B cell (primary cell): ENCODE measurements around the gene ITPKB. TPM values are rescaled to one million over a fixed set of nuclear protein-coding genes. Genes with fewer than 3 reads are reported as not detected.

ENCODE experiments used
- ATAC-seq: fragments of 200-7000 bp; cut with Tn5 transposase; one replicate; pipeline ENCODE4 v1.10.0; 2021; ENCODE audit warnings: low read depth, mild to moderate bottlenecking, moderate number of reproducible peaks, moderate library complexity
- CTCF ChIA-PET: fragments of 350-600 bp; sonication (Branson Sonifier 250); formaldehyde crosslinking; loops from one replicate; lab custom pipeline; 2021; ENCODE audit warnings: antibody characterized with exemption, inconsistent platforms; lab: Charles Lee
- POLR2A ChIA-PET: fragments of 350-600 bp; sonication (Branson Sonifier 250); formaldehyde crosslinking; loops from one replicate; lab custom pipeline; 2021; ENCODE audit warnings: antibody characterized with exemption; lab: Charles Lee
- DNase-seq: peaks from one replicate; pipeline ENCODE4 v3.0.0; 2013
- H2AFZ ChIP-seq: 2 replicates; pipeline ENCODE4 v1.6.1; 2012; ENCODE audit warnings: mild to moderate bottlenecking, low read depth, low read length; ENCODE audit not compliant: insufficient read depth, poor library complexity, severe bottlenecking
- H3K27ac ChIP-seq, 2 donors: 1 replicate in 1 of 2; 2 replicates in 1 of 2; pipeline ENCODE4 v1.5.1; 2012 to 2013; ENCODE audit warnings: low read length in 2 of 2, mild to moderate bottlenecking in 2 of 2, moderate library complexity in 1 of 2
- H3K27me3 ChIP-seq, 4 experiments: fragments of 200-600 bp in 1 of 4; sonication (generic) in 1 of 4; replicated peaks in 1 of 4; 1 replicate in 2 of 4; 2 replicates in 2 of 4; pipeline versions ENCODE4 v1.6.1 to v1.7.0; 2013 to 2016; ENCODE audit warnings: low read length in 3 of 4, mild to moderate bottlenecking in 2 of 4, mixed read lengths in 1 of 4, moderate library complexity in 1 of 4; ENCODE audit not compliant: insufficient read depth in 4 of 4, control insufficient read depth in 3 of 4; ENCODE audit errors: control extremely low read depth in 1 of 4
- H3K36me3 ChIP-seq, 2 experiments: replicated peaks in 1 of 2; 1 replicate in 1 of 2; 2 replicates in 1 of 2; pipeline versions ENCODE4 v1.6.1 to v1.7.1; 2013; ENCODE audit warnings: low read length in 1 of 2; ENCODE audit not compliant: insufficient read depth in 2 of 2, control insufficient read depth in 1 of 2; ENCODE audit errors: control extremely low read depth in 1 of 2, extremely low read depth in 1 of 2
- H3K4me1 ChIP-seq, 2 donors: fragments of 200-600 bp in 1 of 2; sonication (generic) in 1 of 2; 1 replicate in 1 of 2; 2 replicates in 1 of 2; pipeline versions ENCODE4 v1.5.1 to v1.6.1; 2013 to 2017; ENCODE audit warnings: low read length in 2 of 2; ENCODE audit not compliant: control insufficient read depth in 2 of 2, insufficient read depth in 2 of 2
- H3K4me2 ChIP-seq: replicated peaks from 2 replicates; pipeline ENCODE3; 2012; ENCODE audit warnings: mild to moderate bottlenecking, low read depth, low read length; ENCODE audit not compliant: poor library complexity, severe bottlenecking
- H3K4me3 ChIP-seq, 5 experiments: fragments of 200-600 bp in 1 of 5; sonication (generic) in 1 of 5; 1 replicate in 3 of 5; 2 replicates in 2 of 5; pipeline versions ENCODE4 v1.5.1 to v1.7.0; 2011 to 2016; ENCODE audit warnings: low read length in 4 of 5, mild to moderate bottlenecking in 4 of 5, low read depth in 2 of 5, control low read depth in 1 of 5, moderate library complexity in 1 of 5; ENCODE audit not compliant: insufficient read depth in 1 of 5; ENCODE audit errors: control extremely low read depth in 1 of 5, extremely low read depth in 1 of 5
- H3K79me2 ChIP-seq: fragments of 200-600 bp; sonication (generic); one replicate; pipeline ENCODE4 v1.6.0; 2016; ENCODE audit warnings: low read length; ENCODE audit not compliant: control insufficient read depth, insufficient read depth
- H3K9ac ChIP-seq: fragments of 200-600 bp; sonication (generic); 2 replicates; pipeline ENCODE4 v1.6.1; 2017; ENCODE audit warnings: mild to moderate bottlenecking, low read length, moderate library complexity
- H3K9me3 ChIP-seq, 3 donors: one replicate each; pipeline versions ENCODE4 v1.6.1 to v1.7.1; 2013; ENCODE audit warnings: low read length in 2 of 3; ENCODE audit not compliant: control insufficient read depth in 2 of 3, insufficient read depth in 1 of 3; ENCODE audit errors: control extremely low read depth in 1 of 3
- H4K20me1 ChIP-seq: 2 replicates; pipeline ENCODE4 v1.6.0; 2012; ENCODE audit warnings: mild to moderate bottlenecking, low read length; ENCODE audit not compliant: insufficient read depth, control insufficient read depth, poor library complexity, severe bottlenecking
- H3K27ac Mint-ChIP-seq: one replicate; pipeline ENCODE4 v1.8.0; 2021; ENCODE audit warnings: mixed read lengths
- H3K27me3 Mint-ChIP-seq: one replicate; pipeline ENCODE4 v1.8.0; 2021; ENCODE audit warnings: mixed read lengths
- H3K4me1 Mint-ChIP-seq: one replicate; pipeline ENCODE4 v1.8.0; 2021; ENCODE audit warnings: mixed read lengths
- H3K4me3 Mint-ChIP-seq: one replicate; pipeline ENCODE4 v1.8.0; 2021; ENCODE audit warnings: mixed read lengths
- H3K9me3 Mint-ChIP-seq: one replicate; pipeline ENCODE4 v1.8.0; 2022; ENCODE audit warnings: mixed read lengths; ENCODE audit not compliant: insufficient read depth
- CTCF ChIP-seq: fragments of 200-600 bp; IDR thresholded peaks from one replicate; pipeline ENCODE4 v1.8.0; 2022; ENCODE audit warnings: antibody characterized with exemption, mild to moderate bottlenecking
- EZH2 ChIP-seq: IDR thresholded peaks from 2 replicates; pipeline ENCODE4 v1.6.1; 2012; ENCODE audit warnings: borderline replicate concordance, low read depth, mild to moderate bottlenecking, moderate library complexity, low read length; ENCODE audit not compliant: insufficient read depth, poor library complexity, severe bottlenecking
- WGBS: methylation state at CpG from one replicate; pipeline ENCODE4 v1.1.5; 2013; ENCODE audit warnings: missing lambda C conversion rate; ENCODE audit not compliant: insufficient coverage; 5-methylcytosine and 5-hydroxymethylcytosine counted together
- intact Hi-C: fragments of 100-400 bp; cut with micrococcal nuclease; formaldehyde crosslinking; loops from one replicate; pipeline ENCODE4 v1.10.0; 2022
- polyA plus RNA-seq: library from polyadenylated mRNA; depleted of rRNA; stranded (reverse); fragments of >200 nt; gene quantifications from 2 replicates; pipeline ENCODE4 v1.2.3, GENCODE V29; 2012
- total RNA-seq, 2 donors: library from RNA; stranded (reverse); fragments of 120-200 nt in 1 of 2; gene quantifications; 1 replicate in 1 of 2; 2 replicates in 1 of 2; pipeline versions ENCODE4 v1.2.3 to v1.2.4, GENCODE V29; 2013 to 2022

ITPKB gene
- total and polyA plus RNA-seq, 2 donors (not counting 1 experiment from before 2014, with no cell fraction given), result 21.8 to 93.5 TPM

DNA sequence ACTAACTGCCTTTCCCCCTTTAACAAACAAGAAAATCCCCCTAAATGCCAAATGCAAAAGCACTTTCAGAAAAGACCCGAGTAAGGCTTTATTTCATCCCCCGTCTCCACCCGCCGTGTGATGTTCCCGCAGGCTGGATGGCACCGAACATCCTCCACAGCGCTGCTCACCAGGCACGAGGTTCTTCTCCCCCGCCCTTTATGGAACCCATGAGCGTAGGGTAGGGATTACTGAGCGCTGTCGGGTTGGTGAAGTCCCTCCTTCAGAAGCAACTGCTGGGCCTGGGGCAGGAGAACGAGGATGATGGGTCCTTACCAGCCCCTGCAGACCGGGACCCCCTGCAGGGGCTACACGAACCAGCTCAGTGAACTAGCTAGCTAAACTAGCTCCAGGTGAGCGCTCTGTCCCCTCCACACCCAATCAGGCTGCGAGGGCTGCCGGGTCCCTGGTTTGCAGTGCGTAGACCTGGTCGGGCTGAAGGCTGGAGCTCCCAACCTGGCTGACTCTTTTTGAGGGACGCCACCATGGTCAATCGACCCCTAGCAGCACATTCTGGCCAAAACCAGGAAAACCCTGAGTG lies 80.4 kb downstream of the ITPKB start:
- Mint-ChIP-seq H3K4me1 (peaks cover 72% of the 10 kb centered on the region), H3K9me3 (no peaks in the 10 kb centered on the region), H3K4me3 (no peak overlapping the region), H3K27me3 (no peaks in the 10 kb centered on the region), H3K27ac (peak overlapping the region; percentile 69)
- no peak overlapping the region for H2AFZ ChIP-seq
- peaks cover 3 to 23% of the 10 kb centered on the region in 2 experiments for H3K36me3 ChIP-seq
- ATAC-seq (no peak), DNase-seq (no peak)
- CTCF ChIA-PET, result interaction anchor here (0.8 to 1.6 kb wide), 6 partner anchors 14 to 53 kb away, joined by 3 to 4 read pairs (median 3); no protein-coding TSS in a partner anchor
- H3K4me3 ChIP-seq, result no peak overlapping the region
- H3K9me3 ChIP-seq, result no peaks in the 10 kb centered on the region
- intact Hi-C loops, result no loop called here
- peaks cover 97% of the 10 kb centered on the region for H3K79me2 ChIP-seq
- POLR2A ChIA-PET, result interaction anchor here (0.5 to 0.7 kb wide), 3 partner anchors 17 to 73 kb away, joined by 3 to 11 read pairs (median 3); no protein-coding TSS in a partner anchor
- H3K4me2 ChIP-seq, result no peak overlapping the region
- no peak for TF ChIP-seq CTCF
- no peak for TF ChIP-seq EZH2
- peaks cover 5% of the 10 kb centered on the region for H4K20me1 ChIP-seq
- peaks cover 37 to 59% of the 10 kb centered on the region in 2 donors for H3K4me1 ChIP-seq
- H3K27me3 ChIP-seq, result no peaks in the 10 kb centered on the region
- 96% methylated on average over 22 of the region's 22 CpGs for WGBS
- no peak overlapping the region for H3K9ac ChIP-seq
- no peak overlapping the region for H3K27ac ChIP-seq

DNA sequence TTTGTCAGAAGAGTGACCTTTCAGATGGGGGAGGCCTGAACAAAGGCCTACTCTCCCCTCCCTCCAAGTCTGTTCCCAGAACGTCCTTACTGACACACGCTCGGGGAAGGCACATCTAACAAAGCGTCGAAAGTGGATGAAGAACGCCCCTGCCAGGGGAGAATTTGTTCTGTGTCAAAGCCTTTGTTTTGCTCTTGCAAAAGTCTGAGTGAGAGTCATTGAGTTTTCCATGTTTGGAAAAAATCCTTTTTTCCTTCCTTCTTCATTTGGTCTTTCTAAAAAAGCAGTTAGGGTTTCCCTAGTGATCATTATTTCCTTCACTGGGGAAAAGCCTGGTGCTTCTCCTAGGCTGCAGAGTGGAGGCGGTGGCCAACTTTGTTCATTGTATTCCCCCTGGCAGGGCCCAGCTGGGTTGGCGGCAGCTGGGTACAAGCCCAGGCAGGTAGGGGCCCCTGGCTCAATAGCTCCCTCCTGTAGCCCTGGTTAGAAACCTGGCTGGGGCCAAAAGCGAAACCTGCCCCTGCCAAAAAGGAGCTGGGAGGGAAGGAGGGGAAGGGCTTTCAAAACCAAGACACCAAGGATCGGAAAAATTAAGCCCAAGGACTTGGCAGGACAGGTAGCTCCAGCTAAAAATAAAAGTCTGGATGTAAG lies 81.1 kb downstream of the ITPKB start:
- Histone ChIP-seq H3K27ac (no peak overlapping the region), H4K20me1 (no peaks in the 10 kb centered on the region), H2AFZ (no peak overlapping the region), H3K36me3 (peaks cover 3 to 23% of the 10 kb centered on the region in 2 experiments), H3K4me3 (no peak overlapping the region), H3K9ac (no peak overlapping the region), H3K27me3 (no peaks in the 10 kb centered on the region), H3K79me2 (peaks cover 95% of the 10 kb centered on the region), H3K4me2 (no peak overlapping the region), H3K9me3 (no peaks in the 10 kb centered on the region), H3K4me1 (peaks cover 31 to 53% of the 10 kb centered on the region in 2 donors)
- H3K27me3 Mint-ChIP-seq, result no peaks in the 10 kb centered on the region
- WGBS, result 88% methylated on average over 3 of the region's 10 CpGs
- ChIA-PET POLR2A (interaction anchor here (0.6 to 0.7 kb wide), 2 partner anchors 17 to 19 kb away, joined by 3 read pairs; no protein-coding TSS in a partner anchor), CTCF (interaction anchor here (0.8 to 1.6 kb wide), 5 partner anchors 14 to 40 kb away, joined by 3 to 4 read pairs (median 3); no protein-coding TSS in a partner anchor)
- H3K4me1 Mint-ChIP-seq, result peaks cover 65% of the 10 kb centered on the region
- no peak for ATAC-seq
- H3K9me3 Mint-ChIP-seq, result no peaks in the 10 kb centered on the region
- TF ChIP-seq CTCF (no peak), EZH2 (no peak)
- H3K4me3 Mint-ChIP-seq, result no peak overlapping the region
- no peak for DNase-seq
- H3K27ac Mint-ChIP-seq, result peak overlapping the region; percentile 69
- intact Hi-C loops, result no loop called here
